Superior temporal gyrus (tissue), 1 donor: Measurements from ENCODE around the gene RCOR1.
"Not testable (repeated sequence)": the region's sequence is repeated elsewhere in the genome, so short reads cannot be mapped to it uniquely, and the experiment has no call there.

Experiments
- DNase-seq: peaks from one replicate; pipeline ENCODE4 v3.0.0-alpha.2; 2016; ENCODE audit errors: extremely low spot score

RCOR1 gene

DNA sequence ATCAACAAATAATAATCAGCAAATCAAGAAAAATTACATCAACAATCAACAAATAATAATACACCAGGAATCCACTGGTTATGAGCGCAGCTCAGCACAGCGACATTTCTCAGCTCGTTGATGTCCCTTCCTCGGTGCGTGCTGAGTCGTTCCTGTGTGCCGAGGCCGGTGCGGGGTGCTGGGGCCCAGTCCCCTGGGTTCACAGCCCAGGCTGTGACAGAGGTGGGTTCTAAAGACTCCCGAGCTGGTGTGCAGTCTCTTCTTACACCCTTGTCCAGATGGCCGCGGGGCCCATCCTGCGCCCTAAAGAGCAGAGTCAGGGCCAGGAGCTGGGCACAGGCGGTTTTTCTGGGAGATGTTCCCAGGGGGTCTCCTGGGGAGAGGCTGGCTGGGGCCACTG lies 157.9 kb downstream of the RCOR1 start:
- no peak for DNase-seq

DNA sequence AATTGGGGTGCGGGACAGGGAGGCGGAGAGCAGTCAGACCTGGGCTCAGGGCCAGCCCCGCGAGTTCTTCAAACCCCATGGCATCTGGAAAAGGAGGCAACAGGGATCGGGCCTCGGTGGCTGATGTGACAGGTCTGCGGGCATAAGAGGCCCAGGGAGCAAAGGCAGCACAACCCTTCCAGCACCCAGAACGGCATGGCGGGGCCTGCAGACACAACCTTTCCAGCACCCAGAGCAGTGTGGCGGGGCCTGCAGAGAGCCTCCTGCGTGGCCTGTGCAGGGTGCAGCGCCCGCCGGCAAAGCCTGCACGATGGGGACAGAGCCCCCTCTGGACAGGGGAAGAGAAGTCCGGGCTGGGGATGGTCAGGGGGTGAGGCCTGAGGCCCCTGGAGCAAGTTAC lies 158.6 kb downstream of the RCOR1 start:
- no peak for DNase-seq

DNA sequence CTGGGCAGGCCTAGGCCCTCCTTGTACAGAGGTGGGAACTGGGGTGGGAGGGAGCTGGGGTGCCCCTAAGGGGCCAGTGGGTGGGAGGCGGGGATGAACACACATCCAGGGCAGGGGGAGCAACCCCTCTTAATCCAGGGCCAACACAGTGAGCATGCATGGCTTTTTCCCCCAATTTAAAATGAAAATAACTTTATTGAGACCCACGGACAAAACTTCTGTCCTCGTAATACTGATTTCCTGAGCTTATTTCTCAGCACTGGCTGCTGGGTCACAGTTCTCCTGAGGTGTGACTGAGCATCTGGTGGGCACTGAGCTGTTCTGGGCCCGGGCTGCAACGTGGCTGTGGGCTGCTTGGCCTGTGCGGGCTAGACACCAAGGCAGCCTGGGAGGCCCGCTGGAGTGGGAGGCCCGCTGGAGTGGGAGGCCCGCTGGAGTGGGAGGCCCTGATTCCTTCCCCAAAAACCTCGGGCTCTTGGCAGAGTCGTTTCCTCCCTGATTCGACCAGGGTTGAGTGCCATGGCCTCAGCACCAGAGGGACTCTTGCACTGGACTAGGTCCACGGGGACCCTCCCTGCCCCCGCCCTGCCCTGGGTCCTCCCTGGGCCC lies 159.9 kb downstream of the RCOR1 start:
- no peak for DNase-seq

DNA sequence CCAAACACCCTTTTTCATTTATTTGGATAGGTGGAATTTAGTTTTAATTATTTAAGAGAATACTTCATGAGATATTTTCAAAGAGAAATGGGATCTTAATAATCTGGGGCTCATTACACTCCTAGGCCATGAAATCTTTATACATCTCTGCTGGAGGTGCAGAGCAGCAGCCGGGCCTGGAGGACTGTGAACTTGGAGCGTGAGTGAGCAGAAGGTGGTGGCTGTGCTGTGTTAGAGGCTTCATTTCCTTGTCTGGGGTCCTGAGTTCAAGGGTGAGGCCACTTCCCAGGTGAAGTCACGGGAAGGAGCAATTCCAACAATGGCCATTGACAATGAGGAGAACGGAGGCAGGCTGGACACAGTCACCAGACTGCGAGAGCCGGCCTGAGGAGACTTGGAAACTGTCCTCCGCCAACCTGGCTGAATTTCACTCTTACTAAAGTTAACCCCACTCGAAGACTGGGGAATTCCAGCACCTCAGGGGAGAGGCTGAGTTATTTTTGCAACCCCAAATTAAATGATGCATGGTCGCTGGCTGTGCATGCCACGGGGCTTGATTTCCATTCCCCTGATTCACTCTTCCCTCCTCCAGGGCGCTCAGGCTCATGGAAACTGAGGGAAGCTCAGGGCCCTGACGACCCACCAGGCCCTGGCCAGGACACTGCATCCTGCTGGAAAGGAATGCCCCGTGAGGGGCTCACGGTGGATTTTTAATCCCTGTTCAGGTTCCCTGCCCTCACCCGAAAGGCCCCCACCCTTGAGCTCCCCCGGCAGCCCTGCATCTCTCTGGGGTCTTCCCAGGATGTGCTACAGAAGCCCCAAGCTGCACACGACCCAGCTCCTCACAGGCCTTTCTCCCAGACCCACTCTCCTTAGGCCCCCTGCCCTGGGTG lies 162.2 kb downstream of the RCOR1 start:
- no peak for DNase-seq

DNA sequence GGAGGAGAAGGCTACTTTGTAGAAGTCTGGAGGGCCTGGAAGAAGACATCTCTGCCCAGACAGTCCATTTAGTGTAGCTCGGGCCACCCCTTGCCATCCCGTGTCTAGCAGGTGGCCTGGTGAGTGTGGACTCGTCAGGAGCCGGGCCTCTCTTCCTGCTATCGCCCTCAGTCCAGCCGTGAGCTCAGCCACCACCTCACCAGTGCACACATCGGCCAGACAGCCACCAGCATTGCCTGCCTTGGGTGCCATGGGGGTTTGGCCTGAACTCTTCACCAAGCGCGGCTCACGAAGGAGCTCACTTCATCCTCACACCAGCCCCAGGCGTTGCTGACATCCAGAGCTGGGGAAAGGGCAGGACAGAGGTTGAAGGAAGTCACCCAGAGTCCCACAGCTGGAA lies 165.2 kb downstream of the RCOR1 start:
- no peak for DNase-seq

DNA sequence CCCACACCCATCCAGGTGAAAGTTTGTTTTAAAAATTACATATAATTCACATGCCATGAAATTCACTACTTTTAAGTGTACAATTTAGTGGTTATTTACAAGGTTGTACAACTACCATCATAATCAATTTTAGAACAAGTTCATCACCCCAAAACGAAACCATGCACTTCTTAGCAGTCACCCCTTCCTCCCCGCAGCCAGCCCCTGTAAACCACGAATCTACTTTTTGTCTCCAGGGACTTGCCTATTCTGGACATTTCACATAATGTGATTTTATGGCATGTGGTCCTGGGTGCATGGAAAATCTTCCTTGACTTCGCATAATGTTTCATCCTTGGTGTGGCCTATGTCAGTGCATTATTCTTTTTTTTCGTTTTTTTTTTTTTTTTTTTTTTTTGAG lies 165.6 kb downstream of the RCOR1 start:
- no peak for DNase-seq

DNA sequence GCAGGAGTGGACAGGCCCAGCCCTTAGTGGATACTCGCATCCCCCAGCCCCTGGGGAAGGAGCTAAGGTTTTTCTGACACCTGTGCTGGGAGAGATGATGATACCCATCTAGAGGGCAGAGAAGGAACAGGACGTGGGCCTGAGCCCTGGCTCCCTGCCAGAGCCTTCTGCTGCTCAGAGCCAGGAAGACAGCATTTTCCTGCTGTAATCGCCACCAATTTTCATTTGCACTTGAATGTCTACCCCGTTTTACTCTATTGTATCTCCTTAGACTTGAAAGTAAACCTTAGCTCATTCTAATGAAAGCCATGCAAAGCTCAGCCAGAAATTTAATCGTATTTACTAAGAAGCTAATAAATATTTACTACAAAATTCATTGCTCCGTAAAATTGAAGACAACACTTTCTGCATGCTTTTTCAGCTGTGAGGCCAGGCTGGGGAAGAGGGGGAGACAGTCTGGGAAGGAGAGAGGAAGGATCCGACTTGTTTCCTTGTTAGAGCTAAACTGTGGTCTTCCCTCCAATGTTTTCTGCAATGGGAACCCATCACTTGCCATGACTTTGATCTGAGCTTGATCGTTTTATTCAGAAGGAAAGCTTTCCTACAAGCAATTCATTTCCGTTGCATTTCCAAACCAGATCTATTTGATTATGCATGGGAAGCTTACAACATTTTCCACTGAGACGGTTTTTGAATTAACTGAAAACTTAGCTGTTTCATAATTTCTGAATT lies 167.2 kb downstream of the RCOR1 start:
- DNase-seq, result no peak

DNA sequence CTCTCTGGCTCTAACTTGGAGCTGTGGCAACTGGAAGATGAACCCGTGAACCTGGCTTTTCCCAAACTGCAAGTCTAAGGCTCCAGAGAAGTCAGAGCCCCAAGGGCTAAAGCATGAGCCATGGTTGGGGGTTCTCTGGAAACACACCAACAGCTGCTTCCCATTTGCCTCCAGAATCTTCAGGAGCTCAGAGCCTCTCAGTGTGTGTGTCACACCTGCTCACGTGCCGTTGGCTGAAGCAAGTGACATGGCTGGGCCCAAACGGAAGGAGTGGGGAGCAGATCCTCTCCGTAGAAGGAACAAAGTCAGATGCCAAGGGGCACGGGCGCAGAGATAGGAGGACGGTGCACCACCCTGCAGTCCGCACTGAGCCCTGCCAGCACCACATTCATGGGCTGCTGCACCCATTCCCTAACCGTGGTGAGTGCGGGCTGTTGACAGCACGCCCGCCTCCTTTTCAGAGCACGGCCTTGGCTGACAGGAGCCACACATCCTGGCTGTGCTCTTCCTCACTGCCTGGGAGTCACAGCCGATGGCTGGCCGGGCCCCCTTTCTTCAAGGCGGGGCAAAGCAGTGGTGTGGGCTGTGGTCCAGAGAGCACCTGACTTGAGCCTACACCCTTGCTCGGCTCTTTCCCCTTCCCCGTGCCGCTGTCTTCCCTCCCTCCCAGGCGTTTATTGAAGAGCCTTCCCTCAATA lies 168.2 kb downstream of the RCOR1 start:
- DNase-seq, result no peak

DNA sequence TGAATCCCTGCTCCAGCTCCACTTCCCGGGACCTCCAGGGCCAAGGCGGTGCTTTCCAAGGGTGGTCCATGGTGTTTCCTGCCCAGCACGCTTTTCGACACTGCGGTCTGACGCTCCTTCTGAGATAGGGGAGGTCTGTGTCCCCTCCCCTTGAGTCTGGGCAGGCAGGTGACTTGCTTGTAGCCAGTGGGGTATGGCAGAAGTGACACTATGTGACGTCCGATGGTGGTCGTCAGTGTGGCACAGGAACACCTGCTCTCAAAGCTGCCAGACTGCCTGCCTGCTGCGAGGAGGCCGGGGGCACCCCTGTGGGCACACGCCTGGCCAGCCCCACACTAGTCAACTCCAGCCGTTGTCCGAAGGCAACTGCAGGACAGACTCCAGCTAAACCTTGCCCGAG lies 168.8 kb downstream of the RCOR1 start:
- DNase-seq, result no peak

DNA sequence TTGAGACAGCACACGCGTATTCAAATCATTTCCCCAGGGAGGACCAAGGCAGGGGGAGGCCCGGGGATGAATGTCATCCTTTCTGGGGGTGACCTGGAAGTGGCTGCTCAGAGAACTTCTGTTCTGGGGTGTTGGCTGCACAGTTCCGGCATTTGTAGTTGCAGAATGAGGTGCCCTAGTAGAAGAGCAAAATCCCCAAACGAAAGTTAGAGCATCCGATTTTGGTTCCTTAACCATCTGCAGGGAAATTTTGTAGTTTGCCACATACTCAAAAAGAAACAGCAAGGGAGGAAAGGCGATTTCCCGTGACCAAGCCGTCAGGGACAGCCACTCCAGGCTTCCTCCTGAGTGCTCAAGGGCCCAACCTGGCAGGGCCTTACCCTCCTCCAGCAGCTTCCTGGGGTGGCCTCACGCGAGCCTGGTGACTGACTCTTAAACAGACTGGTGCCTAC lies 171.8 kb downstream of the RCOR1 start:
- DNase-seq, result no peak

DNA sequence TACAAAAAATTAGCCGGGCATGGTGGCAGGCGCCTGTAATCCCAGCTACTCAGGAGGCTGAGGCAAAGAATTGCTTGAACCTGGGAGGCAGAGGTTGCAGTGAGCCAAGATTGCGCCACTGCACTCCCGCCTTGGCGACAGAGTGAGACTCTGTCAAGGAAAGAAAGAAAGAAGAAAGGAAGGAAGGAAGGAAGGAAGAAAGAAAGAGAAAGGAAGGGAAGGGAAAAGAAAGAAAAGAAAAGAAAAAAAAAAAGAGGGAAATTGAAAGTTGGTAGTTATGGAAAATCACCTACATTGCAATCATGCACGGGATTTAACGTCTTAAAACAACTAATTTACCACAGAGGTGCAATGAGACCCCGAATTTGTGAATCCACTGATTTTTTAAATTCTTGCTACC lies 173.3 kb downstream of the RCOR1 start:
- not testable (repeated sequence) for DNase-seq

DNA sequence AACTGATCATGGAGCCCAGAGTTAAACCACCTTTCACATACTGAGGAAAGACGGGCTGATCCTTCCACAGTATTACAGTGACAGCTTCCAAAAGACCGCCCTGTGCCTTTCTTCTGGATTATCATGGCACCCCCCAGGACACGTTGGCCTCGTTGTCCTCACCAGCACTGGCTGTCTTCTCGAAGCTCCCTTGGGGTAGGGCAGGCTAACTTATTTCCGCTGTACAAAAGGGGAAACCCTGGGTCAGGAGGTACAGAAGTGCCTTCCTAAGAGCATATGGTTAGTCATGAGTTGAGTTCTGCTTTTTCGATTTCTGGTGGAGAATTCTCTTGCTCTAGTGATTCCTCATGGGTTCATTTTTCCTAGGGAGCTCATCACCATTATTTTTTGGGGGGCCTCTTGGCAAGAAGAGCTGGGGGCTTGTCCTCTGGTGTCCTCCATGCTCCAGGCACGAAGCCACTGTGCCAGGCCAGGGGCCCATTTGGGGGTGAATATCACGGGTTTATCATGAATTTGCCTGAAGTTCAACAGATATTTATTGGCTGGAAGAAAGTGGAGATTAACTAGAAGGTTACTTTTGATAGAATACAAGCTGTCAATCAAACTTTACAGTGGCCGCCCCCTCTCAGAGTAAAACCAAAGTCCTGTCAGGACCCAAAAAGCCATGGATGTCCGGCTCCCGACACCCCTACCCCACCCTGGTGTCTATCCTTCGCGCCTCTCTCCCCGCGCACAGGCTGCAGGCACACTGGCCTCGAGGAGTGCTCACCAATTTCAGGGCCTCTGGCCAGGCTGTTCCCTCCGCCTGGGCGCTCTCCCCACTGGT lies 176.0 kb downstream of the RCOR1 start:
- peak; percentile 16 for DNase-seq

DNA sequence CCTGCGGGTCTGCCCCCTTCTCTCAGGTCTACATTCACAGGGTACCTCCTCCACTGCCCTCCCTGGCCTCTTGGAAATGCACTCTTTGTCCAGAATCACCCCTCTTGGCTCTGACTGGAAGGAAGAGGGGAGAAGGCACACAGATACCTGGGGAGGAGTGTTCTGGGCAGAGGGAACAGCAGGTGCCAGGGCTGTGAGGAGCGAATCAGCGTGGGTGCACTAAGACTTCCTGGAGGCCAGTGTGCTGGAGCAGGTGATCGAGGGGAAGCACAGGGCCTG lies 176.5 kb downstream of the RCOR1 start:
- DNase-seq, result no peak

DNA sequence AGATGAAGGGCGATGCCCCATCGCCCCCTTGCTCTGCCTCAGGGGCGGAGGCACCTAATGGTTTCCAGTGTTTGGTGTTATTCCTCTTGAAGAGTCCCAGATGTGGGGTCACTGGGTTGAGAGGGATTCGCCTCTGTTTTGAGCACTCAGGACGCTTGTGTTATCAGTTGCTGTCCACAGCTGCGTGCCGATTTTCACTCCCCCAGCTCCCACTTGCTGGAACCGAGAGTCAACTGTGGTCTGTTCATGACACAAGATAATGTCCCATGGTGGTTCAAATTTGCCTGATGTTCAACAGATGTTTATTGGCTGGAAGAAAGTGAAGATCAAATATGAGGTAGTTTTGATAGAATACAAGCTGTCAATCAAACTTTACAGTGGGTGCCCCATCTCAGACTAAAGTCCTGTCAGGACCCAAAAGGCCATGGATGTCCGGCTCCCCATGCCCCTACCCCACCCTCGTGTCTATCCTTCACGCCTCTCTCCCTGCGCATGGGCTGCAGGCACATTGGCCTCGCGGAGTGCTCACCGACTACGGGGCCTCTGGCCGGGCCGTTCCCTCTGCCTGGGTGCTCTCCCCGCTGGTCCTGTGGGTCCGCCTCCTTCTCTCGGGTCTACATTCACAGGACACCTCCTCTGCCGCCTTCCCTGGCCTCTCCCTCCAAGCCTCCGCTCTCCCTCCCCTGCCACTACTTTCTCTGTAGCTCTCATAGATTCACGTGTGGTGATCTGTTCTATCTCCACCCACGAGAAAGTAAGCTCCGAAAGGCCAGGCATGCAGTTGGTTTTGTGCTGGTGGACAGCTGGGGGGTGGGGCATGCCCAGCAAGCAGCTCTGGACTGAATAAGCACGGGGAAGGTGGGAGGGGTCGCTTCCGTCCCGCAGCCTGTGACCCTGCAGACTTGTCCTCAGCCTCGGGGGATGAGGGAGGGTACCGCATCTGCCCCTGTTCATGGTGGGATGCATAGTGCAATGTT lies 178.0 kb downstream of the RCOR1 start:
- no peak for DNase-seq

DNA sequence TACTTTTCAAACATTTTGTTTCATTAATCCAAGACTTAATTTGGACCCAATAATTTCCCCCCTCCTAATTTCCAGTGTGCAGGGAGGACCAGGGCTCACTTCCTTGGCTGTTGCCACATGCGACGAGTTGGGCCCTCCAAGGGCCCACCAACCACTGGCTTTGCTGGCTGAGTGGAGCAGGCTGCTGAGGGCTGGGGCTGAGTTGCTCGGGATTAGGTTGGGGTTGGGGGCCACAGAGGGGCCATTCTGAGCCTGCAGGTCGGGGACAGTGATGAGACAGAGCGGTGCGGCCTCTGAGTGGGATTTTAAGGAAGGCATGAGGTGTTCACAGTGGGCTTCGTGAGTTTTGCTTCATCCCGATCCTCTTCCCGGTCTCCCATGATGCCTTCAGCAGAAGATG lies 178.7 kb downstream of the RCOR1 start:
- no peak for DNase-seq

DNA sequence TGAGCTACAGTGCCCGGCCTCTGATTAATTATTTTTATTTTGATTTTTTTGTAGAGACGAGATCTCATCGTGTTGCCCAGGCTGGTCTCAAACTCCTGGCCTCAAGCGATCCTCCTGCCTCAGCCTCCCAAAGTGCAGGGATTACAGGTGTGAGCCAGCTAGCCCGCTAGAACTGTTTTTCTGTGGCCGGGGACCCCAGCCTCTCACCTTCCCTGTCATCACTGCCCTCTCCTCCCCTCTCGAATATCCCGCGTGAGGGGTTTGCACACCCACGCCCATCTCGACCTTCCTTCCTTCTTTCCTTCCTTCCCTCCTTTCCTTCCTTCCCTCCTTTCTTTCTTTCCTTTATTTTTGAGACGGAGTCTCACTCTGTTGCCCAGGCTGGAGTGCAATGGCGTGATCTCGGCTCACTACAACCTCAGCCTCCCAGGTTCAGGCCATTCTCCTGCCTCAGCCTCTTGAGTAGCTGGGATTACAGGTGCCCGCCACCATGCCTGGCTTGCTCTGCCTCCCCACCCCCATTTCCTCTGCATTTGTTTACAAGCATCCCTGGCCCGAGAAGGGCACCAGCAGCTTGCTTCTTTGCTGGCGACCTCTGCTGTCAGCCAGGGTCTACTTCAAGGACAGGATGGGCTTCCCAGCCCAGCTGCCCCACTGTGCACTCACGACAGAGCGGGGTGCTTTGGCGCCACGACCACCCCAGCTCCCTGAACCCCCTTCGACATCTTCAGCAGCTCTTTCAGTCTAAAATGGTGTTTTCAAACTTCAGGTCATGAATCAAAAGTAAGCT lies 180.5 kb downstream of the RCOR1 start:
- DNase-seq, result no peak

DNA sequence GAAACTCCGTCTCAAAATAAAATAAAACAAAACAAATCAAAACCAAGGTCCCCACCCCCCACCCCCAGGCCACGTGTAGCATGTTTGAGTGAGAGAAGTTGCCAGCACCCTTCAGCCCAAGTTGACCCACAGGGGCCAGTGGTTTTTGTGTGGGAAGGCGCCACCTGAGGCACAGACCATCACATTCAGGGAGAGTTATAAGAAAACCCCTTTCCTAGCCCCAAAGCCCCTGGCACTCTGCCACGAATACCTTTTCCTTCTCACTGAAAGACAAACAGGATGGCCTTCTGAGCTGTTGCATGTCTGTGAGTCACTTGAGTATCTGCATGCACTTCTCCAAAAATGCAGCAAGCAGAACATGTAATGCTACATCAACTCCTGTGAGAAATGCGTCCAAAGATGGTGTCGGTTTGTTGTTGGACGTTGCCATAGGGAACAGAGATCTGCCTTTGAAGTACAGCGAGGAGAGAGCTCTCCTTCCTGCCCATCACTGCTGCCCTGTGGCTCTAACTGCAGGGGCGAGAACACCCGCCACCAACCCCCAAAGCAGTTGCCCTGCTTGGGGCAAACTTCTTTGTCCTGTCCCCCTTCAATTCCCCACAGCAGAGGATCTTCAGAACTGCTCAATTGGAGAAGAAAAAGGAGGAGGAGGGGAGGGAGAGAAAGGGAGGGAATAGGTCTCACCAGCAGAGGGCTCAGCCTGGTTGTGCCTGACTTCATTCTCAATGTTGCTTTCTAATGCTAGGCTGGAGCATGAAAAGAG lies 182.1 kb downstream of the RCOR1 start:
- peak; percentile 86 for DNase-seq
